ENCODE measurements around the gene SUMO3. TPM values are rescaled to one million over a fixed set of nuclear protein-coding genes. Genes with fewer than 3 reads are reported as not detected.

SUMO3 gene
- total and polyA plus RNA-seq, 4 experiments from 2014 or later = 36.3 to 99.7 (median 56.1) TPM

DNA sequence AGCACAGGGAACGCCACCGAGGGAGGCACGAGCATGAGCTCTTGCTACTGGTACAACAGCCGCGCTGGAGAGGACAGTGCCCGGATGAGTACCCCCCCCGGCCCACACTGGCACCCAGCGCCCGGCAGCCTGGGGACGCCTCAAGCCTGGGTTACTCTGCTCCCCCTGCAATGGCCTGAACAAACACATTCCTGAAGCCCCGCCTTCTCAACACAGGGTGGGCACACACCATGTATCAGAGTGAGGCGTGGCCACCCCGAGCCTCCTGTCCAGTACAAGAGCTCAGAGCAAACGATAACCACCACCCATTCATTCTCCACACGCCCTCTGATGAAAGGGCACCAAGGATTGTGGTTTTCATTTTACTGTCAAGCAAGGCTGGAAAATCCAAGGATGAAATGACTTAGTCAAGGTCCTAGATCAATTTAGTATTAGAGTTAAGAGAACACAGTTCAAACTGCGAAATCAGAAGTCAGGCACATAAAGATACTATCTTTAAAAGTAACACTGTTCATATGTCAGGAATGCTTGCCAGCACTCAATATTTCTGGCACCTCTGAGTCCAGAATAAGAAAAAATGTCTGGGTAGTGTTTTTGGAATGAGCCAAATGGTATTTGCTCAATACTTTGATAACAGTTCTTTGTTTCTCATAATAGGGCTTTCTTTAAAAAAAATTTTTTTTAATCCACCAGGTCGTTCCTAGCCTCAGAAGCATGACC is 38.3 kb downstream of the SUMO3 start:
- Histone ChIP-seq H3K9me3 (ENCODE audit: control insufficient read depth in 1 of 2, low read length in 2 of 2) (no peaks in the 10 kb centered on the region), H3K4me1 (ENCODE audit: insufficient read depth, low read length) (peaks cover 8% of the 10 kb centered on the region), H3K36me3 (ENCODE audit: insufficient read depth, low read length) (peaks cover 26% of the 10 kb centered on the region), H3K27me3 (ENCODE audit: insufficient read depth, low read length) (no peaks in the 10 kb centered on the region), H3K4me3 (ENCODE audit: low read length in 2 of 2) (no peak overlapping the region), H3K27ac (ENCODE audit: low read depth, low read length) (no peak overlapping the region)
- peak overlapping the region in 3 of 7 donors; percentile 1 to 50 (median 21) for H3K27ac Mint-ChIP-seq
- H3K4me1 Mint-ChIP-seq = peaks cover 14 to 30% (median 24%) of the 10 kb centered on the region in 4 donors
- intact Hi-C loops (cut with micrococcal nuclease) = no loop called here
- H3K27me3 Mint-ChIP-seq = no peaks in the 10 kb centered on the region
- H3K9me3 Mint-ChIP-seq = no peaks in the 10 kb centered on the region
- CTCF ChIA-PET (ENCODE audit: partially characterized antibody) = interaction anchor here (2.0 kb wide), 1 partner anchor 14 kb away, joined by 8 read pairs; no protein-coding TSS in a partner anchor
- H3K4me3 Mint-ChIP-seq = no peak overlapping the region
- H3K36me3 Mint-ChIP-seq = peaks cover 42 to 60% of the 10 kb centered on the region in 2 donors
- POLR2A ChIA-PET (ENCODE audit: partially characterized antibody) = no interaction called here
- no peak for DNase-seq

DNA sequence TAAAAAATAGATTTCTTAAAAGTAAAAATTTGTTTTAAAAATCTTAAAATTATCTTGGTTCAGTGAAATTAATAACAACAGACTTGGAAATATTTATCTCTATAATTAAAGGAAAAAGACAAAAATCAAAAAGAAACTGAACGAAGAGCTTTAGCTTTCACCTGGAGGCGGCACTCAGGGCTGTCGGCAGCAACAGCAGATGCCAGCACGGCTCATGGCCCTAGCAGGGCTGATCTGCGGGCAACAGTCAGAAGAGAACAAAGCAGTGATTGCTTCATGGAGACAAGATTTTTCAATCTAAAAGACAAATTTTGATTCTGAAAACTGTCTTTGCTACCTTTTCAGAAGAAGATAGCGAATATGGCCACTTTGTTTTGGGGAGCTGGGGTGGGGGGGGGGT is 38.9 kb downstream of the SUMO3 start:
- Mint-ChIP-seq H3K4me3 (no peak overlapping the region), H3K27me3 (no peaks in the 10 kb centered on the region), H3K9me3 (no peaks in the 10 kb centered on the region), H3K36me3 (peaks cover 44 to 59% of the 10 kb centered on the region in 2 donors), H3K4me1 (peaks cover 14 to 30% (median 24%) of the 10 kb centered on the region in 4 donors), H3K27ac (no peak overlapping the region)
- ChIA-PET CTCF (ENCODE audit: partially characterized antibody) (interaction anchor here (2.0 kb wide), 1 partner anchor 15 kb away, joined by 8 read pairs; no protein-coding TSS in a partner anchor), POLR2A (ENCODE audit: partially characterized antibody) (no interaction called here)
- H3K36me3 ChIP-seq (ENCODE audit: insufficient read depth, low read length) = peaks cover 32% of the 10 kb centered on the region
- no peaks in the 10 kb centered on the region for H3K27me3 ChIP-seq (ENCODE audit: insufficient read depth, low read length)
- H3K4me3 ChIP-seq (ENCODE audit: low read length in 2 of 2) = no peak overlapping the region
- intact Hi-C loops (cut with micrococcal nuclease) = no loop called here
- no peak overlapping the region for H3K27ac ChIP-seq (ENCODE audit: low read depth, low read length)
- no peaks in the 10 kb centered on the region for H3K9me3 ChIP-seq (ENCODE audit: control insufficient read depth in 1 of 2, low read length in 2 of 2)
- peaks cover 8% of the 10 kb centered on the region for H3K4me1 ChIP-seq (ENCODE audit: insufficient read depth, low read length)
- DNase-seq = no peak

DNA sequence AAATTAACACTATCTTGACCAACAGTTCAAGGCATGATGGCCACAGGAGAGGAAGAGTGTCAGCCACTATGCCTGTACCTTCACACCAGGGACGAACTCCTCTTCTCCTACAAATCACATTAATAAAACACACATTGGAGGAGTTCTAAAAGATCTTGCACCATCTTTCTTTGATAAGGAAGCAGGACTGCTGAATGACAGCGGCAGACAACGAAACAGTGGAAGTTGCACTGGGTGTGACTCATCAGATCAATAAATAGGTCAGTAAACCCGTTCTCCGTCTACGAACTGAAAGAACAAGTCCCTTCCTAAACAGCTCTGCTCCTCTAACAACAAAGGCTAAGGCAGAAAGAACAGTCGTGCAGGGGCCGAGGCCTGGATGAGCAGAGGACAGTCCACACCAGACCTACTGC is 39.4 kb downstream of the SUMO3 start:
- Mint-ChIP-seq H3K4me3 (no peak overlapping the region), H3K36me3 (peaks cover 42 to 59% of the 10 kb centered on the region in 2 donors), H3K4me1 (peaks cover 14 to 30% (median 24%) of the 10 kb centered on the region in 4 donors), H3K27me3 (no peaks in the 10 kb centered on the region), H3K9me3 (no peaks in the 10 kb centered on the region), H3K27ac (peak overlapping the region in 3 of 7 donors; percentile 10 to 69 (median 18))
- no peak for DNase-seq
- Histone ChIP-seq H3K9me3 (ENCODE audit: control insufficient read depth in 1 of 2, low read length in 2 of 2) (no peaks in the 10 kb centered on the region), H3K4me1 (ENCODE audit: insufficient read depth, low read length) (peaks cover 8% of the 10 kb centered on the region), H3K27ac (ENCODE audit: low read depth, low read length) (no peak overlapping the region), H3K4me3 (ENCODE audit: low read length in 2 of 2) (no peak overlapping the region), H3K36me3 (ENCODE audit: insufficient read depth, low read length) (peaks cover 37% of the 10 kb centered on the region), H3K27me3 (ENCODE audit: insufficient read depth, low read length) (no peaks in the 10 kb centered on the region)
- ChIA-PET CTCF (ENCODE audit: partially characterized antibody) (interaction anchor here (2.0 kb wide), 1 partner anchor 15 kb away, joined by 8 read pairs; no protein-coding TSS in a partner anchor), POLR2A (ENCODE audit: partially characterized antibody) (no interaction called here)
- intact Hi-C loops (cut with micrococcal nuclease) = no loop called here

GRCh38 chr21:44778094-44778493 is 39.8 kb downstream of the SUMO3 start:
- no peak overlapping the region for H3K4me3 Mint-ChIP-seq
- DNase-seq = no peak
- Histone ChIP-seq H3K9me3 (ENCODE audit: control insufficient read depth in 1 of 2, low read length in 2 of 2) (no peaks in the 10 kb centered on the region), H3K27ac (ENCODE audit: low read depth, low read length) (no peak overlapping the region), H3K36me3 (ENCODE audit: insufficient read depth, low read length) (peaks cover 41% of the 10 kb centered on the region), H3K4me3 (ENCODE audit: low read length in 2 of 2) (no peak overlapping the region), H3K4me1 (ENCODE audit: insufficient read depth, low read length) (peaks cover 8% of the 10 kb centered on the region), H3K27me3 (ENCODE audit: insufficient read depth, low read length) (no peaks in the 10 kb centered on the region)
- H3K9me3 Mint-ChIP-seq = no peaks in the 10 kb centered on the region
- ChIA-PET POLR2A (ENCODE audit: partially characterized antibody) (no interaction called here), CTCF (ENCODE audit: partially characterized antibody) (no interaction called here)
- intact Hi-C loops (cut with micrococcal nuclease) = no loop called here
- H3K27ac Mint-ChIP-seq = peak overlapping the region in 2 of 7 donors; percentile 18 to 64
- no peaks in the 10 kb centered on the region for H3K27me3 Mint-ChIP-seq
- H3K36me3 Mint-ChIP-seq = peaks cover 38 to 58% of the 10 kb centered on the region in 2 donors
- peaks cover 14 to 30% (median 22%) of the 10 kb centered on the region in 4 donors for H3K4me1 Mint-ChIP-seq

- H3K27ac Mint-ChIP-seq = peak overlapping the region in 4 of 7 donors; percentile 13 to 82 (median 30)
- Histone ChIP-seq H3K4me1 (ENCODE audit: insufficient read depth, low read length) (peaks cover 1% of the 10 kb centered on the region), H3K27ac (ENCODE audit: low read depth, low read length) (no peak overlapping the region), H3K9me3 (ENCODE audit: control insufficient read depth in 1 of 2, low read length in 2 of 2) (no peaks in the 10 kb centered on the region), H3K27me3 (ENCODE audit: insufficient read depth, low read length) (no peaks in the 10 kb centered on the region), H3K36me3 (ENCODE audit: insufficient read depth, low read length) (peaks cover 57% of the 10 kb centered on the region), H3K4me3 (ENCODE audit: low read length in 2 of 2) (no peak overlapping the region)
- H3K4me3 Mint-ChIP-seq = no peak overlapping the region
- ChIA-PET CTCF (ENCODE audit: partially characterized antibody) (interaction anchor here (1.6 to 2.1 kb wide), 2 partner anchors 18 to 32 kb away, joined by 5 to 6 read pairs; no protein-coding TSS in a partner anchor), POLR2A (ENCODE audit: partially characterized antibody) (no interaction called here)
- H3K9me3 Mint-ChIP-seq = no peaks in the 10 kb centered on the region
- no peak for DNase-seq
- no peaks in the 10 kb centered on the region for H3K27me3 Mint-ChIP-seq
- peaks cover 46 to 69% of the 10 kb centered on the region in 2 donors for H3K36me3 Mint-ChIP-seq
- peaks cover 5 to 14% (median 12%) of the 10 kb centered on the region in 4 donors for H3K4me1 Mint-ChIP-seq
- intact Hi-C loops (cut with micrococcal nuclease) = no loop called here
Measured at GRCh38 chr21:44774972-44775371, 42.9 kb downstream of the SUMO3 start.

GRCh38 chr21:44773291-44773932 is 44.5 kb downstream of the SUMO3 start:
- ChIA-PET POLR2A (ENCODE audit: partially characterized antibody) (no interaction called here), CTCF (ENCODE audit: partially characterized antibody) (interaction anchor here (1.6 to 2.1 kb wide), 2 partner anchors 20 to 31 kb away, joined by 5 to 6 read pairs; no protein-coding TSS in a partner anchor)
- Mint-ChIP-seq H3K4me1 (peaks cover 3 to 8% (median 6%) of the 10 kb centered on the region in 4 donors), H3K9me3 (no peaks in the 10 kb centered on the region), H3K4me3 (no peak overlapping the region), H3K36me3 (peaks cover 52 to 76% of the 10 kb centered on the region in 2 donors), H3K27ac (no peak overlapping the region), H3K27me3 (no peaks in the 10 kb centered on the region)
- Histone ChIP-seq H3K9me3 (ENCODE audit: control insufficient read depth in 1 of 2, low read length in 2 of 2) (no peaks in the 10 kb centered on the region), H3K27ac (ENCODE audit: low read depth, low read length) (no peak overlapping the region), H3K36me3 (ENCODE audit: insufficient read depth, low read length) (peaks cover 61% of the 10 kb centered on the region), H3K4me1 (ENCODE audit: insufficient read depth, low read length) (no peaks in the 10 kb centered on the region), H3K4me3 (ENCODE audit: low read length in 2 of 2) (no peak overlapping the region), H3K27me3 (ENCODE audit: insufficient read depth, low read length) (no peaks in the 10 kb centered on the region)
- DNase-seq = no peak
- intact Hi-C loops (cut with micrococcal nuclease) = no loop called here

GRCh38 chr21:44771896-44772525 is 45.9 kb downstream of the SUMO3 start:
- Histone ChIP-seq H3K36me3 (ENCODE audit: insufficient read depth, low read length) (peaks cover 58% of the 10 kb centered on the region), H3K27ac (ENCODE audit: low read depth, low read length) (no peak overlapping the region), H3K4me3 (ENCODE audit: low read length in 2 of 2) (no peak overlapping the region), H3K4me1 (ENCODE audit: insufficient read depth, low read length) (no peaks in the 10 kb centered on the region), H3K27me3 (ENCODE audit: insufficient read depth, low read length) (no peaks in the 10 kb centered on the region), H3K9me3 (ENCODE audit: control insufficient read depth in 1 of 2, low read length in 2 of 2) (no peaks in the 10 kb centered on the region)
- ChIA-PET POLR2A (ENCODE audit: partially characterized antibody) (no interaction called here), CTCF (ENCODE audit: partially characterized antibody) (interaction anchor here (1.2 kb wide), 1 partner anchor 12 kb away, joined by 3 read pairs; no protein-coding TSS in a partner anchor)
- Mint-ChIP-seq H3K4me1 (peaks cover 0 to 3% (median 0%) of the 10 kb centered on the region in 4 donors), H3K27me3 (no peaks in the 10 kb centered on the region), H3K4me3 (no peak overlapping the region), H3K36me3 (peaks cover 45 to 70% of the 10 kb centered on the region in 2 donors), H3K9me3 (no peaks in the 10 kb centered on the region), H3K27ac (peak overlapping the region in 3 of 7 donors; percentile 11 to 63 (median 58))
- DNase-seq = no peak
- intact Hi-C loops (cut with micrococcal nuclease) = no loop called here
